Esophagus squamous epithelium (tissue), 4 donors: ENCODE results near the gene IGFBP4.

Source experiments
- CTCF ChIP-seq, 6 experiments: fragments of 450-650 bp in 4 of 6; fragments of 200-600 bp in 2 of 6; sonication (generic) in 2 of 6; IDR thresholded peaks; one replicate each; pipeline ENCODE4 v1.5.1; 2016 to 2019; ENCODE audit warnings: antibody characterized with exemption in 6 of 6, mild to moderate bottlenecking in 4 of 6, moderate library complexity in 4 of 6
- POLR2A ChIP-seq, 4 donors: fragments of 450-650 bp; IDR thresholded peaks; one replicate each; pipeline ENCODE4 v1.6.1; 2017; ENCODE audit warnings: antibody characterized with exemption in 4 of 4, mild to moderate bottlenecking in 4 of 4, moderate library complexity in 3 of 4

- TF ChIP-seq CTCF (IDR thresholded peaks at IDR 0.05) (peak; percentile 27 to 54 (median 36)), POLR2A (IDR thresholded peaks at IDR 0.05) (no peak)
Observed at GRCh38 chr17:40450175-40450574, 6.9 kb downstream of the IGFBP4 start.
